HEK293 (cell line): Measurements from ENCODE around the gene FOXA2.

ENCODE experiments used
- CTCF ChIA-PET: fragments of 350-600 bp; formaldehyde crosslinking; extraction: SDS; loops from one replicate; lab custom pipeline; 2021; ENCODE audit warnings: antibody characterized with exemption; lab: Yijun Ruan, JAX
- POLR2A ChIA-PET: fragments of 300-600 bp; formaldehyde crosslinking; extraction: SDS; loops from one replicate; lab custom pipeline; 2020; ENCODE audit warnings: antibody characterized with exemption, inconsistent platforms; lab: Yijun Ruan, JAX
- H3K27ac ChIP-seq: fragments of 200-500 bp; sonication (Bioruptor generic); 2 replicates; pipeline ENCODE4 v1.5.1; 2014; ENCODE audit warnings: low read depth, low read length, control low read depth, inconsistent platforms; ENCODE audit errors: extremely low read depth
- H3K36me3 ChIP-seq, 2 experiments: fragments of 200-500 bp in 1 of 2; sonication (Bioruptor generic) in 1 of 2; 1 replicate in 1 of 2; 2 replicates in 1 of 2; pipeline ENCODE4 v1.5.1; 2014 to 2017; ENCODE audit warnings: inconsistent platforms in 2 of 2, low read length in 2 of 2; ENCODE audit not compliant: control insufficient read depth in 2 of 2, insufficient read depth in 1 of 2
- H3K4me1 ChIP-seq: fragments of 200-500 bp; sonication (Bioruptor generic); 2 replicates; pipeline ENCODE4 v1.5.1; 2014; ENCODE audit warnings: mild to moderate bottlenecking, low read length, inconsistent platforms; ENCODE audit not compliant: control insufficient read depth, insufficient read depth
- H3K4me3 ChIP-seq: 2 replicates; pipeline ENCODE4 v1.5.1; 2011; ENCODE audit warnings: low read depth, mild to moderate bottlenecking, control low read depth, low read length, moderate library complexity
- H3K9me3 ChIP-seq: fragments of 200-500 bp; sonication (Bioruptor generic); 2 replicates; pipeline ENCODE4 v1.5.1; 2014; ENCODE audit warnings: low read depth, low read length, inconsistent platforms; ENCODE audit not compliant: control insufficient read depth, insufficient read depth
- GFI1B ChIP-seq: fragments of 450-650 bp; formaldehyde crosslinking; IDR thresholded peaks from 2 replicates; pipeline ENCODE4 v1.5.1; 2016; ENCODE audit warnings: missing biosample characterization, missing genetic modification characterization
- KLF10 ChIP-seq: fragments of 450-650 bp; IDR thresholded peaks from 2 replicates; pipeline ENCODE4 v1.5.1; 2018; ENCODE audit warnings: missing biosample characterization, mild to moderate bottlenecking, missing genetic modification characterization
- ZBTB21 ChIP-seq: fragments of 450-650 bp; formaldehyde crosslinking; IDR thresholded peaks from 2 replicates; pipeline ENCODE4 v1.5.1; 2017; ENCODE audit warnings: missing biosample characterization, missing genetic modification characterization
- ZBTB48 ChIP-seq: fragments of 450-650 bp; formaldehyde crosslinking; IDR thresholded peaks from 2 replicates; pipeline ENCODE4 v1.5.1; 2016; ENCODE audit warnings: missing biosample characterization, missing genetic modification characterization
- ZNF416 ChIP-seq: fragments of 450-650 bp; formaldehyde crosslinking; IDR thresholded peaks from 2 replicates; pipeline ENCODE4 v1.5.1; 2016; ENCODE audit warnings: missing biosample characterization, missing genetic modification characterization
- ZNF626 ChIP-seq: fragments of 450-650 bp; sonication (Bioruptor Pico); formaldehyde crosslinking; IDR thresholded peaks from 2 replicates; pipeline ENCODE4 v1.5.1; 2018; ENCODE audit warnings: missing biosample characterization, missing genetic modification characterization, inconsistent platforms
- ZNF76 ChIP-seq: fragments of 450-650 bp; formaldehyde crosslinking; IDR thresholded peaks from 2 replicates; pipeline ENCODE4; 2016; ENCODE audit warnings: low read depth, missing biosample characterization, missing genetic modification characterization, borderline replicate concordance
- TF ChIP-seq, protein P1 (sequence below): fragments of 450-650 bp; formaldehyde crosslinking; IDR thresholded peaks from 2 replicates; pipeline ENCODE4 v1.5.1; 2017; ENCODE audit warnings: missing biosample characterization, missing genetic modification characterization
- TF ChIP-seq, protein P2 (sequence below): fragments of 450-650 bp; formaldehyde crosslinking; IDR thresholded peaks from 2 replicates; pipeline ENCODE4 v1.5.1; 2016; ENCODE audit warnings: missing biosample characterization, missing genetic modification characterization, borderline replicate concordance
- TF ChIP-seq, protein P3 (sequence below): fragments of 450-650 bp; formaldehyde crosslinking; IDR thresholded peaks from 2 replicates; pipeline ENCODE4 v1.5.1; 2016; ENCODE audit warnings: missing biosample characterization, missing genetic modification characterization
- TF ChIP-seq, protein P4 (sequence below): fragments of 450-650 bp; formaldehyde crosslinking; IDR thresholded peaks from 2 replicates; pipeline ENCODE4 v1.5.0; 2017; ENCODE audit warnings: missing biosample characterization, missing genetic modification characterization, borderline replicate concordance
- TF ChIP-seq, protein P5 (sequence below): fragments of 450-650 bp; formaldehyde crosslinking; IDR thresholded peaks from 2 replicates; pipeline ENCODE4 v1.5.1; 2016; ENCODE audit warnings: missing biosample characterization, missing genetic modification characterization

FOXA2 gene

DNA sequence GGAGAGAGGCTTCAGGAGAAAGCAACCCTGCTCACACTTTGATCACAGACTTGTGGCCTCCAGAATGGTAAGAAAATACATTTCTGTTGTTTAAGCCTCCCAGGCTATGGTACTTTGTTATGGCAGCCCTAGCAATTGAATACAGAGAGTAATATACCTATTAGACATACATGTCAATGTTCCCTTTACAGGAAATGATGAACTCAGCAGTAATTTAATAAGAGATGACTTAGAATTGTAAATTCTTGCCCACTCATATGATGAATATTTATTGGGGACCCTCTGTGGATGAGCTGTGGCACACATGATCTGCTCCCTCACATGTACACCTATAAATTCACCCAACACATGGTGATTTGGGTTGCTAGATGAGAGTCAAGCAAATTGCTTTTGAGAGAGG, 20.4 kb upstream of the FOXA2 start:
- ChIA-PET CTCF (interaction anchor here (0.5 kb wide), 1 partner anchor 182 kb away, joined by 3 read pairs; no protein-coding TSS in a partner anchor), POLR2A (no interaction called here)

More for the DNA sequence above, 20.4 kb upstream of the FOXA2 start:
- TF ChIP-seq ZBTB21 (tag by site-specific recombination) = no peak
- TF ChIP-seq, protein P1, sequence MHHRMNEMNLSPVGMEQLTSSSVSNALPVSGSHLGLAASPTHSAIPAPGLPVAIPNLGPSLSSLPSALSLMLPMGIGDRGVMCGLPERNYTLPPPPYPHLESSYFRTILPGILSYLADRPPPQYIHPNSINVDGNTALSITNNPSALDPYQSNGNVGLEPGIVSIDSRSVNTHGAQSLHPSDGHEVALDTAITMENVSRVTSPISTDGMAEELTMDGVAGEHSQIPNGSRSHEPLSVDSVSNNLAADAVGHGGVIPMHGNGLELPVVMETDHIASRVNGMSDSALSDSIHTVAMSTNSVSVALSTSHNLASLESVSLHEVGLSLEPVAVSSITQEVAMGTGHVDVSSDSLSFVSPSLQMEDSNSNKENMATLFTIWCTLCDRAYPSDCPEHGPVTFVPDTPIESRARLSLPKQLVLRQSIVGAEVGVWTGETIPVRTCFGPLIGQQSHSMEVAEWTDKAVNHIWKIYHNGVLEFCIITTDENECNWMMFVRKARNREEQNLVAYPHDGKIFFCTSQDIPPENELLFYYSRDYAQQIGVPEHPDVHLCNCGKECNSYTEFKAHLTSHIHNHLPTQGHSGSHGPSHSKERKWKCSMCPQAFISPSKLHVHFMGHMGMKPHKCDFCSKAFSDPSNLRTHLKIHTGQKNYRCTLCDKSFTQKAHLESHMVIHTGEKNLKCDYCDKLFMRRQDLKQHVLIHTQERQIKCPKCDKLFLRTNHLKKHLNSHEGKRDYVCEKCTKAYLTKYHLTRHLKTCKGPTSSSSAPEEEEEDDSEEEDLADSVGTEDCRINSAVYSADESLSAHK = no peak
- no peak for TF ChIP-seq KLF10 (tag by site-specific recombination)
- TF ChIP-seq, protein P2, sequence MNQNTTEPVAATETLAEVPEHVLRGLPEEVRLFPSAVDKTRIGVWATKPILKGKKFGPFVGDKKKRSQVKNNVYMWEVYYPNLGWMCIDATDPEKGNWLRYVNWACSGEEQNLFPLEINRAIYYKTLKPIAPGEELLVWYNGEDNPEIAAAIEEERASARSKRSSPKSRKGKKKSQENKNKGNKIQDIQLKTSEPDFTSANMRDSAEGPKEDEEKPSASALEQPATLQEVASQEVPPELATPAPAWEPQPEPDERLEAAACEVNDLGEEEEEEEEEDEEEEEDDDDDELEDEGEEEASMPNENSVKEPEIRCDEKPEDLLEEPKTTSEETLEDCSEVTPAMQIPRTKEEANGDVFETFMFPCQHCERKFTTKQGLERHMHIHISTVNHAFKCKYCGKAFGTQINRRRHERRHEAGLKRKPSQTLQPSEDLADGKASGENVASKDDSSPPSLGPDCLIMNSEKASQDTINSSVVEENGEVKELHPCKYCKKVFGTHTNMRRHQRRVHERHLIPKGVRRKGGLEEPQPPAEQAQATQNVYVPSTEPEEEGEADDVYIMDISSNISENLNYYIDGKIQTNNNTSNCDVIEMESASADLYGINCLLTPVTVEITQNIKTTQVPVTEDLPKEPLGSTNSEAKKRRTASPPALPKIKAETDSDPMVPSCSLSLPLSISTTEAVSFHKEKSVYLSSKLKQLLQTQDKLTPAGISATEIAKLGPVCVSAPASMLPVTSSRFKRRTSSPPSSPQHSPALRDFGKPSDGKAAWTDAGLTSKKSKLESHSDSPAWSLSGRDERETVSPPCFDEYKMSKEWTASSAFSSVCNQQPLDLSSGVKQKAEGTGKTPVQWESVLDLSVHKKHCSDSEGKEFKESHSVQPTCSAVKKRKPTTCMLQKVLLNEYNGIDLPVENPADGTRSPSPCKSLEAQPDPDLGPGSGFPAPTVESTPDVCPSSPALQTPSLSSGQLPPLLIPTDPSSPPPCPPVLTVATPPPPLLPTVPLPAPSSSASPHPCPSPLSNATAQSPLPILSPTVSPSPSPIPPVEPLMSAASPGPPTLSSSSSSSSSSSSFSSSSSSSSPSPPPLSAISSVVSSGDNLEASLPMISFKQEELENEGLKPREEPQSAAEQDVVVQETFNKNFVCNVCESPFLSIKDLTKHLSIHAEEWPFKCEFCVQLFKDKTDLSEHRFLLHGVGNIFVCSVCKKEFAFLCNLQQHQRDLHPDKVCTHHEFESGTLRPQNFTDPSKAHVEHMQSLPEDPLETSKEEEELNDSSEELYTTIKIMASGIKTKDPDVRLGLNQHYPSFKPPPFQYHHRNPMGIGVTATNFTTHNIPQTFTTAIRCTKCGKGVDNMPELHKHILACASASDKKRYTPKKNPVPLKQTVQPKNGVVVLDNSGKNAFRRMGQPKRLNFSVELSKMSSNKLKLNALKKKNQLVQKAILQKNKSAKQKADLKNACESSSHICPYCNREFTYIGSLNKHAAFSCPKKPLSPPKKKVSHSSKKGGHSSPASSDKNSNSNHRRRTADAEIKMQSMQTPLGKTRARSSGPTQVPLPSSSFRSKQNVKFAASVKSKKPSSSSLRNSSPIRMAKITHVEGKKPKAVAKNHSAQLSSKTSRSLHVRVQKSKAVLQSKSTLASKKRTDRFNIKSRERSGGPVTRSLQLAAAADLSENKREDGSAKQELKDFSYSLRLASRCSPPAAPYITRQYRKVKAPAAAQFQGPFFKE (tag by site-specific recombination) = no peak
- no peak for TF ChIP-seq GFI1B (tag by site-specific recombination)
- TF ChIP-seq ZBTB48 (tag by site-specific recombination) = no peak
- no peak for TF ChIP-seq ZNF416 (tag by site-specific recombination)
- no peak for TF ChIP-seq ZNF626 (tag by site-specific recombination)
- no peak for TF ChIP-seq ZNF76 (tag by site-specific recombination)
- TF ChIP-seq, protein P3, sequence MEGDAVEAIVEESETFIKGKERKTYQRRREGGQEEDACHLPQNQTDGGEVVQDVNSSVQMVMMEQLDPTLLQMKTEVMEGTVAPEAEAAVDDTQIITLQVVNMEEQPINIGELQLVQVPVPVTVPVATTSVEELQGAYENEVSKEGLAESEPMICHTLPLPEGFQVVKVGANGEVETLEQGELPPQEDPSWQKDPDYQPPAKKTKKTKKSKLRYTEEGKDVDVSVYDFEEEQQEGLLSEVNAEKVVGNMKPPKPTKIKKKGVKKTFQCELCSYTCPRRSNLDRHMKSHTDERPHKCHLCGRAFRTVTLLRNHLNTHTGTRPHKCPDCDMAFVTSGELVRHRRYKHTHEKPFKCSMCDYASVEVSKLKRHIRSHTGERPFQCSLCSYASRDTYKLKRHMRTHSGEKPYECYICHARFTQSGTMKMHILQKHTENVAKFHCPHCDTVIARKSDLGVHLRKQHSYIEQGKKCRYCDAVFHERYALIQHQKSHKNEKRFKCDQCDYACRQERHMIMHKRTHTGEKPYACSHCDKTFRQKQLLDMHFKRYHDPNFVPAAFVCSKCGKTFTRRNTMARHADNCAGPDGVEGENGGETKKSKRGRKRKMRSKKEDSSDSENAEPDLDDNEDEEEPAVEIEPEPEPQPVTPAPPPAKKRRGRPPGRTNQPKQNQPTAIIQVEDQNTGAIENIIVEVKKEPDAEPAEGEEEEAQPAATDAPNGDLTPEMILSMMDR (tag by site-specific recombination) = no peak
- TF ChIP-seq, protein P4, sequence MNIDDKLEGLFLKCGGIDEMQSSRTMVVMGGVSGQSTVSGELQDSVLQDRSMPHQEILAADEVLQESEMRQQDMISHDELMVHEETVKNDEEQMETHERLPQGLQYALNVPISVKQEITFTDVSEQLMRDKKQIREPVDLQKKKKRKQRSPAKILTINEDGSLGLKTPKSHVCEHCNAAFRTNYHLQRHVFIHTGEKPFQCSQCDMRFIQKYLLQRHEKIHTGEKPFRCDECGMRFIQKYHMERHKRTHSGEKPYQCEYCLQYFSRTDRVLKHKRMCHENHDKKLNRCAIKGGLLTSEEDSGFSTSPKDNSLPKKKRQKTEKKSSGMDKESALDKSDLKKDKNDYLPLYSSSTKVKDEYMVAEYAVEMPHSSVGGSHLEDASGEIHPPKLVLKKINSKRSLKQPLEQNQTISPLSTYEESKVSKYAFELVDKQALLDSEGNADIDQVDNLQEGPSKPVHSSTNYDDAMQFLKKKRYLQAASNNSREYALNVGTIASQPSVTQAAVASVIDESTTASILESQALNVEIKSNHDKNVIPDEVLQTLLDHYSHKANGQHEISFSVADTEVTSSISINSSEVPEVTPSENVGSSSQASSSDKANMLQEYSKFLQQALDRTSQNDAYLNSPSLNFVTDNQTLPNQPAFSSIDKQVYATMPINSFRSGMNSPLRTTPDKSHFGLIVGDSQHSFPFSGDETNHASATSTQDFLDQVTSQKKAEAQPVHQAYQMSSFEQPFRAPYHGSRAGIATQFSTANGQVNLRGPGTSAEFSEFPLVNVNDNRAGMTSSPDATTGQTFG (tag by site-specific recombination) = no peak
- TF ChIP-seq, protein P5, sequence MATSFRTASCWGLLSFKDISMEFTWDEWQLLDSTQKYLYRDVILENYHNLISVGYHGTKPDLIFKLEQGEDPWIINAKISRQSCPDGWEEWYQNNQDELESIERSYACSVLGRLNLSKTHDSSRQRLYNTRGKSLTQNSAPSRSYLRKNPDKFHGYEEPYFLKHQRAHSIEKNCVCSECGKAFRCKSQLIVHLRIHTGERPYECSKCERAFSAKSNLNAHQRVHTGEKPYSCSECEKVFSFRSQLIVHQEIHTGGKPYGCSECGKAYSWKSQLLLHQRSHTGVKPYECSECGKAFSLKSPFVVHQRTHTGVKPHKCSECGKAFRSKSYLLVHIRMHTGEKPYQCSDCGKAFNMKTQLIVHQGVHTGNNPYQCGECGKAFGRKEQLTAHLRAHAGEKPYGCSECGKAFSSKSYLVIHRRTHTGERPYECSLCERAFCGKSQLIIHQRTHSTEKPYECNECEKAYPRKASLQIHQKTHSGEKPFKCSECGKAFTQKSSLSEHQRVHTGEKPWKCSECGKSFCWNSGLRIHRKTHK (tag by site-specific recombination) = no peak
- no peaks in the 10 kb centered on the region for H3K9me3 ChIP-seq
- H3K4me3 ChIP-seq = no peak overlapping the region
- no peaks in the 10 kb centered on the region for H3K36me3 ChIP-seq
- no peaks in the 10 kb centered on the region for H3K4me1 ChIP-seq
- H3K27ac ChIP-seq = no peak overlapping the region
